ENCODE data around the gene CREBL2.
A peak's percentile ranks its signal among the peaks of the same experiment; 100 is the strongest.
"Not testable (repeated sequence)": the region's sequence is repeated elsewhere in the genome, so short reads cannot be mapped to it uniquely, and the experiment has no call there.

The CREBL2 gene, protein sequence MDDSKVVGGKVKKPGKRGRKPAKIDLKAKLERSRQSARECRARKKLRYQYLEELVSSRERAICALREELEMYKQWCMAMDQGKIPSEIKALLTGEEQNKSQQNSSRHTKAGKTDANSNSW

DNA sequence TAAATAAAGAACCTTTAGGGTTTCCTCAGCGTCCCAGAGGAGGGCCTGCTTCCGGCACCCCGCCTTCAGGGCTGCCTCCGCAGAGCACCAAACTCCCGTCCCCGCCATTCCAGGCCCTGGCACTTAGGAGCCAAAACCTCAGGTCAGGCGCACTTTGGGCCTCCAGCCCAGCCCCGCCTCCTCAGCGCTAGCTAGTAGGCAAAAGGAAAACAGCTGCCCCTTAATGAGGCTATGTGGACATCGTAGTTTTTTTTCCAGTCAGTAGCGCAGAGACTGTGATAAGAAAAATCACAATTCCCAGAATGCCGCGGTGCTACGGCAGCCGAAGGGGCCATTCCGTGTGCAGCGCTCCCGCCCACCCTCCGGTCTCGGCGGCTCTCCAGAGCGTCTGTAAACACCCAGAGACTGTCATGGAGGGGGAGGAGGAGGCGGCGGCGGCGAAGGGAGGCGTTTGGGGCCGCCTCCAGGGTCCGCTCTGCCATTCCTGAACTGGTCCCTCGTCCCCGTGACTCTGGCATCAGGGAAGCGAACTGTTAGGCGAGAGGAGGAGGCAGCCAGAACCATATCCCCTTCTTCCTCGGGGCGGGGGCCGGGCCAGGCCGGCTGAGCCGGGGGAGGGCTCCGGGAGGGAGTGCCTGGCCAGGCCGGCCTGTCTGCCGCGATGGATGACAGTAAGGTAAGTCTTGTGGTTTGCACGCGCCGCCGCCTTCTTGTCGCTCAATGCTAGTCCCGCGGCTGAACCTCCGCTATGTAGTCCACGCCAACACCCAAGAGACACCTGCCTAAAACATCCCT lies at the start of gene CREBL2:
CREBL2 (plus strand) TSS at position 365 of the 795 bp plus-strand sequence; CDS start at position 662, 297 bp downstream.
- peak; percentile 72 to 81 for DNase-seq (ENCODE audit: low read depth in 2 of 2)

DNA sequence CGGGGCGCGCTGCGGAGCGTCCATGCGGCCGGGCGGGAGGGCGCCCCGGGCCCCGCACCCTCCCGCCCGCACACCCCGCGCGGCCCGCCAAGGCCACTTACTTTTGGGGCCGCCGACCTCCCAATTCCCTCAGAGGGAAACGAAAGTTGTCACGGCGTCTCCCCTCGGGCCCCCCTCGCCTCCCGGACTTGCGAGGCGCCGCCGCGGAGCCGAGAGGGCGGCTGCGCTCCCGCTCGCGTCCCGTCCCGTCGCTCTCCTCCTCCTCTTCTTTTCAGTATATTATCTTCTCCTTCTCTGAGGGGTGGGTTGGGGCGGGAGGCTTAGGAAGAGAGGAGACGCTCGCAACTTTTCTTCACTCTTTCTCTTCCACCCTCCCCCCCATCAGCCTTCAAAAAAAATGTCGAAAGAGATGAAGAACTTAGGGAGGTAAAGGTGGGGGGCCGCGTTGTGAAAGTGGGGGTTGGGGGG lies 49.6 kb upstream of the CREBL2 start:
- DNase-seq (ENCODE audit: low read depth in 2 of 2): no peak

DNA sequence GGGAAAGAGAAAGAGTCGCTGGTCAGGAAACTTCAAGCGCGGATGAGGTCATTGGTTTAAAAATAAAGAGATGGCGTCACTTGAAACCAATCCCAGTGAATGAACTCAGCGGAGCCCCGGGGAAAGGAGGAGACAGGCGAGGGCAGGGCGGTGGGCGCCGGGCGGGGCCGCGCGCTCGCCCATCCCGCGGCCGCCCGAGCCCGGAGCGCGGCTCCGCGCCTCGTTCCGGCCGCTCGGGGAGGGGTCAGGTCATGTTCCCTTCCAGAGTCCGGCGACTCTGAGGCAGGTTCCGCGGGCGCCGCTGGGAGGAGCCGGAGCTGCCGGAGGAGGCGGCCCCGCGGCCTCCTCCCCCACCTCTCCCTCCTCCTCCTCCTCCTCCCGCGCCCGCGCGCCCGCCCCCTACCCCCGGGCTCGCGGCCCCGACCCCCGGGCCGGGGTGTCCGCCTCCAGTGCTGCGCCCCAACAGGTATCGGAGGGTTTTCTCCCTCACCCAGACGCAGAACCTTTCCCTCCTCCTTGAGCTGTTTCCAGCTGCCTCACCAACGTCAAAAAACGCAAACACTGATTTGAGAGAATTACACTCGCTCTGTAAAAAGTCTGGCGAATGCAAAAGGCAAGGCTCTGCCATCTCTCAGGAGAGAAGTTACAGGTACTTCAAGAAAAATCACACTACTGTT lies 49.0 kb upstream of the CREBL2 start, which contains the start of gene DUSP16:
DUSP16 (minus strand) TSS at position 279 of the 677 bp plus-strand sequence. CDS start 41,765 bp downstream, outside the sequence.
- DNase-seq (ENCODE audit: low read depth in 2 of 2): peak; percentile 46 to 56

DNA sequence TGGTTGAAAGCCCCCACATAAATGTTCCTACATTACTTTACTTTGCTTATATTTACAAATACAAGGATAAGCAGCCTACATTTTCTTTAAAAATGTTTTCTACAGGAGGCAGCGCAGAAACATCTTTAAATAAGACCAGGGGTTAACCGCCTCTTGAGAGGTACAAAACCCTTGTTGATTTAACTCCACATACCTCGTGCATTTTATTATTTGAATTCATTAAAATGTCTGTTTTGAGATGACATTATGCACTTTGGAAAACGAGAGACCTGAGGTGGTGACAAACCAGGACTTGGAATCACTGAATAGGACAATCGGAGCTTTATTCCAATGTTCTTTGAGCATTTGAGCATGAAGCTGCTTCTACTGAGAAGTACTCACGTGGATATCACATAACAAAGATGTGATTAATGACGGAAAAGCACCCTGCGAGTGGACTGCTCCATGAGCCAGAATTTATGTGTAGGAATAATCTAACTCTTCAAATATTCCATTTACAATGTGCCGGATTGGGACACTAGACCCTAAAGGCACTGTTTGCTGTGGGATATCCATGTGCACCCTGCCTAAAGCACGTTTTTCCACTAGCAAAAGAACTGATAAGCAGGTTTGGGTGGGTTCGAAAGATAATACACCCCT lies 48.3 kb upstream of the CREBL2 start:
- no peak for DNase-seq (ENCODE audit: low read depth in 2 of 2)

DNA sequence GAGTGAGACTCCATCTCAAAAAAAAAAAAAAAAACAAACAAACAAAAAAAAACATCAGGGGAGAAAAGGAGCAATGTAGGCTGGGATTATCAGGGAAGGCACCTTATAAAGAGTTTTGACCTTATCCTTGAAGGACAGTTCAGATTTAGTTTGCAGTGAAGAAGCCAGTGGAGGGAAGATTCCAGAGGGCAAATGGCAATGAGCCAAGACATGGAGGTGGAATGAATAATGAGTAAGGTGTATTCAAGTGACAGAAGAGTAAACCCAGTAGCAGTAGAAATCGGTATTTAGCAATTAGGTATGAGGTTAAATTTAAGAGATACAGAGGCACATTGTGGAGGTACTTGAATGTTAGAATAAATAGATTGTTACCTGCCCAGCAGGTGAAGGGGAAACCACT lies 46.8 kb upstream of the CREBL2 start:
- no peak for DNase-seq (ENCODE audit: low read depth in 2 of 2)

DNA sequence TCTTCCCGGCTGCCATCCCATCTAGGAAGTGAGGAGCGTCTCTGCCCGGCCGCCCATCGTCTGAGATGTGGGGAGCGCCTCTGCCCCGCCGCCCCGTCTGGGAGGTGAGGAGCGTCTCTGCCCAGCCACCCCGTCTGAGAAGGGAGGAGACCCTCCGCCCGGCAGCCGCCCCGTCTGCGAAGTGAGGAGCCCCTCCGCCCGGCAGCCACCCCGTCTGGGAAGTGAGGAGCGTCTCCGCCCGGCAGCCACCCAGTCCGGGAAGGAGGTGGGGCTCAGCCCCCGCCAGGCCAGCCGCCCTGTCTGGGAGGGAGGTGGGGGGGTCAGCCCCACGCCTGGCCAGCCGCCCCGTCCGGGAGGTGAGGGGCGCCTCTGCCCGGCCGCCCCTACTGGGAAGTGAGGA lies 45.7 kb upstream of the CREBL2 start:
- DNase-seq (ENCODE audit: low read depth in 2 of 2): not testable (repeated sequence)

DNA sequence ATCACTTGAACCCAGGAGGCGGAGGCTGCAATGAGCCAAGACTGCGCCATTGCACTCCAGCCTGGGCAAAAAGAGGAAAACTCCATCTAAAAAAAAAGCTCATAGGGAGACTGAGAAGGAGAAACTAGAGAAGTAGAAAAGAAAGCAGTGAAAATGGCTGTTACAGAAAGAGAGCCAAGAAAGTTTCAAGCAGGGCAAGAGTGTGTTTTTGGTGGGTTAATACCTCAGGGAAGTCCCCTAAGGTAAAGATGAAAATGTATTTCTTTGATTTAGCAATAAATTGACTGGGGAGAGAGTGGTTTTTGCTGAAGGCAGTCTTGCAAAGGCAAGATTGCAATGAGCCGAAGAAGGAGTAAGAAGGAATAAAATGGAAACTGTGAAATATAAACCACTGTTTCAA lies 39.0 kb upstream of the CREBL2 start:
- no peak for DNase-seq (ENCODE audit: low read depth in 2 of 2)

DNA sequence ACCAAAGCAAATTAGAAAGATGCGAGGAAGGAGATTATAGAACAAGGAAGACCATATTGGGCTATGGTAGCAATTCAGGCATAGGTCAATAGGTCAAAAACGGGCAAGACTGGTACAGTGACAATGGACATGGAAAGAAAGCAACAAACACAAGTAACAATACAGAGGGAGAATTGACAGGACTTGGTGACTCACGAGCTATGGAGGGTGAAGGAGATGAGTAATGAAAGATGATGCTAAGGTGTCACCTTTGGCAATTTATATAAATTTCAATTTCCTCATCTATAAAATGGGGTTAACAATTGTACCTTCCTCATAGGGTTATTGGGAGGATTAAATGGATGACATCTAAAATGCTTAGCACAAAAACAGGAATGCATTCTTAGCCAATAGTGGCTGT lies 33.9 kb upstream of the CREBL2 start:
- DNase-seq (ENCODE audit: low read depth in 2 of 2): no peak

DNA sequence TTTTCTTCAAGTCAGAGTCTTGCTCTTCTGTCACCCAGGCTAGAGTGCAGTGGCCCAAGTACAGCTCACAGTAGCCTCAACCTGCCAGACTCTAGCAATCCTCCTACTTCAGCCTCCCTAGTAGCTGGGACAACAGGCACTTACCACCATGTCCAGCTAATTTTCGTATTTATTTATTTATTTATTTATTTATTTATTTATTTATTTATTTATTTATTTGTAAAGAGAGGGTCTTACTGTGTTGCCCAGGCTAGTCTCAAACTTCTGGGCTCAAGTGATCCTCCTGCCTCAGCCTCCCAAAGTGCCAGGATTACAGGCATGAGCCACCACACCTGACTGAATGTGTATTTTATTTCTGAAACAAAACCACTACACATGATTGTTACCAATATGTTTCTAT lies 31.0 kb upstream of the CREBL2 start:
- not testable (repeated sequence) for DNase-seq (ENCODE audit: low read depth in 2 of 2)

DNA sequence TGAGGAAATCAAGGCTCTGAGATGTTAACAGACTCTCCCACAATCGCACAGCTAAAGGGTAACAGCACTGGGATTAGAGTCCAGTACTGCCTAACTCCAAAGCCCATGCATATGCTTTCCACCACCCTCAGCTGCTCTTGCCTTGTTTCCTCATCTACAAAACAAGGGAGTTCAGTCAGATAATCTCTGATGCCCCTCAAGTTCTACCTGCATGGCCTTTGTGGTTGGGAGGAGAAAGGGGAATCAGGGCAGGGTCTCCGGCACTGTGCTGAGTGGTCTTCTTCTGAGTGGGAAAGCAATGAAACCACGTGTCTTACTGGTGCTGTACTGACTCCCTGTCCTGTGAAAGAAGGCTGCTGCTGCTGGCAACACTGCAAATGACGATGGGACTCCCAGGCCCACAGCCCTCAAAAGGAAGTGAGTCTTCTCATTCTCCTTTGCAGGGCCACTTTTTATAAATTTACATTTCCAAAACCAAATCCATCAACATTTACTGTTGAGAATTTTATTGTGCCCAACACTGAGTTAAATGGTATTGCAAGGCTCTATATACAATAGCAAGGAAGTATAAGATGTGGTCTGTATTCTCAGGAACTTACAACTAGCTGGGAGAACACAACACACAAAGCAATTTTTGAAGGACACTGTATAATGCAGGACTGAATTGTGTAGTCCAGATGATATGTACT lies 29.3 kb upstream of the CREBL2 start:
- DNase-seq (ENCODE audit: low read depth in 2 of 2): peak in 1 of 2 experiments; percentile 3

DNA sequence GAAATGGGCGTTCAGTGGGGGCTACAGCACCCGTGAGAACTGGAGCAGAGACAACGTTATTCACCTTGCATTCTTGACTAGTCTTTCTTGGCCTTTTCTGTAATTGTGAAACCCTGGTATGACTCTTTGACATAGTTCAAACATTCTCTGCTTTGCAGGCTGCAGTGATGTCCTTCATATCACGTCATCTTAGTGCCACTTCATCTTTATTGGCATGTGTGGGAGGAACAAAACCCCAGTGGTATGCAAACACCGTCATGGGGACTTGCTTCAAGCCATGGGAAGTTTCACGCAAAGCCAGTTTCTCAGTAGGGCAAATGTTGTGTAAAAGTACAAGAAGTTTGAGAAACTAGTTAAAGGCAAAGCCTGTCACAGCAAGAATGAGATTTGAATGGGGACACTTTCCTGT lies 28.8 kb upstream of the CREBL2 start:
- DNase-seq (ENCODE audit: low read depth in 2 of 2): peak in 1 of 2 experiments; percentile 45

DNA sequence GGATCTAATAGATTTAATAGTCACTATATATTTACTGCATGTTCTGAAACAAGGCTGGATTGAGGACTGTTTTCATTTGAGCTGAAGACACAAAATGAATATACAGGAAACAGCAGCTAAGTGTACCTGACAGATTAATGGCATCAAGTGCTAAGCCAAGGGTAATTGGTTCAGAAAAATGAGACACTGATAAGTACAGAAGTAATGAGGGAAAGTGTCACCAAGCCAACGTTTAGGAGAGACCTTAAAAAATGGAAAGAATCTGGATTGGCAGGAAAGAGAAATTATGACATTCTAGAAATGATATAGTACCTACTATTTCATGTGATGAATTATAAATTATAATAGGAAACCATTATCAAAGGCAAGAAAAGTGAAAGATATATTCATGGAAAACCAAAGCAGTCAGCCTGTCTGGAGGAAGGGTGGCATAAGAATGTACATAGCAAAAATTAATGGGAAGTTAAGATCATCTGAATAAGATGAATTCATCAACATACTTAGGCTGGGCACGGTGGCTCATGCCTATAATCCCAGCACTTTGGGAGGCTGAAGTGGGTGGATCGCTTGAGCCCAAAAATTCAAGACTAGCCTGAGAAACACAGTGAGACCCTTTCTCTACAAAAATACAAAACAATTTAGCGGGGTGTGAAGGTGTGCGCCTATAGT lies 28.0 kb upstream of the CREBL2 start:
- DNase-seq (ENCODE audit: low read depth in 2 of 2): no peak

DNA sequence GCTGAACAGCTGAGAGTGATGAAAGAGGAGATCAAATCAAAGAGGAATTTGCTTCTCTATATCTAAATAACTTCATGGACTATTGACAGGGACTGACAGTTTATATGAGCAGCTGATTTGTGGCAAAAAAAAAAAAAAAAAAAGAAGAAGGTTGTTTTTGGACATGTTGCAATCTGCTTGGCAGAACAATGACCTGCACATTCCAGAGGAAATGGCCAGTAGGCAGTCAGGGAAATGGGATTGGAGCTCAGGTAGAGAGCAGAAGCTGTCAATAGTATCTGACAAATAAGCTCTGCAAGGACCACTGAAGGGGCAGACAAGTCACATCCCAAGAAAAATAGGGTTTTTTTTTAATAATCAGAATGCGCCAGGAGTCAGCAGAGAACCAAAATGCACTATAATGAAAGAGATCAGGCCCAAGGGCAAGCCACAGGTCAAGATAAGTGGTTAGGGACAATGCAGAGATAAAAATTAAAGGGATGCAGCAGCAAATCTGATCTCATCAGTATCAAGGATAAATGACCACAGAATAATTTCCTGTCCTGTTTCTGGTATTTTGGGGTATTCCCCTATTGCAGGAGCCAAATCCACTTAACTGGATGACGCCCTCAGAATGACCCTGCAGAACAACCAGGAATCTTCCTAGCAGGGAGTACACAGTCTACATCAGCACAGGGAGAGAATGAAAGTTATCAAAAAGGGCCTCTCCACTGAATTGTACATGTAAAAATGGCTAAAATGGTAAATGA lies 26.4 kb upstream of the CREBL2 start:
- DNase-seq (ENCODE audit: low read depth in 2 of 2): no peak

DNA sequence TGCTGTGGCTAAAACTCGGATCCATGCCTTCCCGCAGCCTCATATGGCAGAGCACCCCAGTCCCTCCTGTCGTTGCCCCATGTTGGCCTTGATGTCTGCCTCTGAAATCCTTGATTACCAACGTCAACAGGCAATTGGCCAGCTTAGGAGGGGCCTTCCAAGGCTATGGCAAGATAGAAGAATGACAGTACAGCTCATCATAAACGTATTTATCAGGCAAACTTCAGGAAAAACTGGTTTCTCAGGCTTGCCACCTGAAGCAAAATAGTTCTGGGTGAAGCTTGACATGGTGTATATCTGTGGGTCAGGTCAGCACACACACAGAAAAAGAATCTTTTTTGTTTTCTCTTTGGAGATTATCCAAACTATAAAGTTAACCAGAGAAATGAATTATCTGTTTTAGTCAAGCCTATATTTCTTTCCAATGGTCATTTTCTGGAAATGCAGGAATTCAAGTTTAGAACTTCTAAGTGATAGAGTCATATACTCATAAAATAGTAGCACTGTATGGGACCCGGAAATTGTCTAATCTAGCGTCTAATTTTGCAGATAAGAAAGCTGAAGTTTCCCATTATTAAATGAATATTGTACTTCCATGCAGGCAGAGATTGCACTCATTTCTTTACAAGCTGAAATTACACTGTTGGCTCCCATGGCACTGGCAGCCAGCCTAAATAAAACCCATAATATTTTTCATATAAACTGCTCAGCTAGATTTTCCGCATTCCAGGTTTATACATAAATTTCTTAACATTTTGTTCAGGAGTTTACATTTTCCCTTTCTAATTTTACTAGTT lies 24.6 kb upstream of the CREBL2 start:
- no peak for DNase-seq (ENCODE audit: low read depth in 2 of 2)

DNA sequence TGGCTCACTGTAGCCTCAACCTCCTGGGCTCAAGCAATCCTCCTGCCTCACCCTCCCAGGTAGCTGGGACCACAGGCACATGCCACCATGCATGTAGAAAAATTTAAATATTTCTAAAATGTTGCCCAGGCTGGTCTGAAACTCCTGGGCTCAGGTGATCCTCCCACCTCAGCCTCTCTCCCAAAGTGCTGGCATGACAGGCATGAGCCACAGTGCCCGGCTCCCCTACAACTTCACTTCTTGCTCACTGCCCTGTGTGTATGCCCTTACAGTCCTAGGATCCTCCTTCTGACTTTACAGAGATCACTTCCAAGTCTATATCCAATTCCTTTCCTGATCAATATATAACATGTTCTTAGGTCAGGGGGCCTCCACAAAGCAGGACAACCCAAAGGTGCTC lies 23.8 kb upstream of the CREBL2 start:
- no peak for DNase-seq (ENCODE audit: low read depth in 2 of 2)

DNA sequence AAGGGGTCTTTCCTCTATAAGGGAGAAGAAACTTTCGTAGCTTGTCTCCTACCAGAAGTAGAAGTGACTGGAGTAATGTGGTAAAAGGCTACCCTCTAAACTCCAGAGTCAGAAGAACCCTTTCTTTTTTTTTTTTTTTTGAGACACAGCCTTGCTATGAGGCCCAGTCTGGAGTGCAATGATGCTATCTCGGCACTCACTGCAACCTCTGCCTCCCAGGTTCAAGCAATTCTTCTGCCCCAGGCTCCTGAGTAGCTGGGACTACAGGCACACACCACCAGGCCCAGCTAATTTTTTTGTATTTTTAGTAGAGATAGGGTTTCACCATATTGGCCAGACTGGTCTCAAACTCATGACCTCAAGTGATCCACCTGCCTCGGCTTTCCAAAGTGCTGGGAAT lies 23.2 kb upstream of the CREBL2 start:
- DNase-seq (ENCODE audit: low read depth in 2 of 2): not testable (repeated sequence)

DNA sequence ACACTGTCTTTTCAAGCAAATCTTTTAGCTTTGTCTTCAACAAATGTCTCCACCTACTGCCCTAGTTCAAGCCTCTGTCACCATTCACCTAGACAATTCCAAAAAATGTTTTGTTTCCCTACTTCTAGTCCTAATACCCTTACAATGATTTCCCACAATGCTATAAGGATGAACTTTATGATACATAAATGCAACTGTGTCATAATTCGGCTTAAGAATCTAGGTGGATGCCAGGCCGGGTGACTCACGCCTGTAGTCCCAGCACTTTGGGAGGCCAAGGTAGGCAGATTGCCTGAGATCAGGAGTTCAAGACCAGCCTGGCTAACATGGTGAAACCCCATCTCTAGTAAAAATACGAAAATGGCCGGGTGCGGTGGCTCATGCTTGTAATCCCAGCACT lies 20.7 kb upstream of the CREBL2 start:
- DNase-seq (ENCODE audit: low read depth in 2 of 2): no peak

DNA sequence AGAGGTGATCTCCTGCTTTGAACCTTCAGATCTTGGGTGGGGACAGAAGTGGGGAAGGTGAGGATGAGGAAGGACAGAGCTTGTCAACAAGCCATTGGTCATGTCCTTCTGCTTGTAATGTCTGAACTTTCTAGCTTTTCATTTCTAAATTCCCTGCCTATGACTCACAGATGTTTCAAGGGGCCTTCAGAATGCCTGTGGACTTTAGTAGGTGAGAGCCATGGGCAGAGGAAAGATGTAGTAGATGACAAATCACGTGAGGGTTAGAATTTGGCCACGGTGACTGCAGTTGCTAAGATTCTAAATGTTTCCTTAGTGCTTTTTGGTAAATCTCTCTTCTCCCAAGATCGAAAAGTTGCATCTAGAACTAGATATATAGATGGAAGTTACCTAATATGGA lies 18.7 kb upstream of the CREBL2 start:
- no peak for DNase-seq (ENCODE audit: low read depth in 2 of 2)

DNA sequence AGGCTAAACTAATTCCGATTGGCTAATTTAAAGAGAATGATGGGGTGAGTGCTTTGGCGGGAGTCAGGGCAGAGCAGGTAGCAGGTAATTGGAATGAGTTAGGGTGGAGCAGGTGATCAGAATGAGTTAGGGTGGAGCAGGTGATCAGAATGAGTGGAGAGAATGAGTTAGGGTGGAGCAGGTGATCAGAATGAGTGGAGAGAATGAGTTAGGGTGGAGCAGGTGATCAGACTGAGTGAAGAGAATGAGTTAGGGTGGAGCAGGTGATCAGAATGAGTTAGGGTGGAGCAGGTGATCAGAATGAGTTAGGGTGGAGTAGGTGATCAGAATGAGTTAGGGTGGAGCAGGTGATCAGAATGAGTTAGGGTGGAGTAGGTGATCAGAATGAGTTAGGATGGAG lies 15.7 kb upstream of the CREBL2 start:
- DNase-seq (ENCODE audit: low read depth in 2 of 2): not testable (repeated sequence)

Data from stimulated activated CD4-positive, alpha-beta T cell treated with anti-CD3 and anti-CD28 coated beads, Interleukin-12 subunit alpha, Interleukin-12 subunit beta, amount 100 ng/mL, for 24 hours (primary cell).